ENCODE measurements around the gene TSEN2.

Gene TSEN2

DNA sequence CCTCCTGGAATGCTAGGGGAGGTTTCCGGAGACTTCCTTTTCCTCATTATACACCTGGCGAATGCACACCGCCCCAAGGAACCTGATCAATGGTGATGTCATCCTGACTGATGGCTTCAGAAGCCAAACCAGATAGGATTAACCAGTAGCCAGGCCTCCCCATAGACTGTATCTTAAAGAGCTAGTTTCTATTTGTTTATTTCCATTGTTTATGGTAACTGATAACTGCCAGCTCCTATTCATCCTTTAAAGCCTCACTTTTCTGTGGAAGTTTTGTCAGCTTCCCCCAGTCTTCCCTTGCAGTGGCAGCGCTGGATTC, 61.2 kb downstream of the TSEN2 start, which contains the start of gene MKRN2OS:
MKRN2OS (minus strand) TSS at position 27 of the 319 bp plus-strand sequence. CDS start 35 bp downstream, outside the sequence.
- H3K4me3 ChIP-seq (ENCODE audit: low read depth, low read length) = no peak within 1 kb of the TSS
- TF ChIP-seq, protein P1, sequence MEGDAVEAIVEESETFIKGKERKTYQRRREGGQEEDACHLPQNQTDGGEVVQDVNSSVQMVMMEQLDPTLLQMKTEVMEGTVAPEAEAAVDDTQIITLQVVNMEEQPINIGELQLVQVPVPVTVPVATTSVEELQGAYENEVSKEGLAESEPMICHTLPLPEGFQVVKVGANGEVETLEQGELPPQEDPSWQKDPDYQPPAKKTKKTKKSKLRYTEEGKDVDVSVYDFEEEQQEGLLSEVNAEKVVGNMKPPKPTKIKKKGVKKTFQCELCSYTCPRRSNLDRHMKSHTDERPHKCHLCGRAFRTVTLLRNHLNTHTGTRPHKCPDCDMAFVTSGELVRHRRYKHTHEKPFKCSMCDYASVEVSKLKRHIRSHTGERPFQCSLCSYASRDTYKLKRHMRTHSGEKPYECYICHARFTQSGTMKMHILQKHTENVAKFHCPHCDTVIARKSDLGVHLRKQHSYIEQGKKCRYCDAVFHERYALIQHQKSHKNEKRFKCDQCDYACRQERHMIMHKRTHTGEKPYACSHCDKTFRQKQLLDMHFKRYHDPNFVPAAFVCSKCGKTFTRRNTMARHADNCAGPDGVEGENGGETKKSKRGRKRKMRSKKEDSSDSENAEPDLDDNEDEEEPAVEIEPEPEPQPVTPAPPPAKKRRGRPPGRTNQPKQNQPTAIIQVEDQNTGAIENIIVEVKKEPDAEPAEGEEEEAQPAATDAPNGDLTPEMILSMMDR (IDR thresholded peaks at IDR 0.05; ENCODE audit: low read depth, low read length) = no peak

DNA sequence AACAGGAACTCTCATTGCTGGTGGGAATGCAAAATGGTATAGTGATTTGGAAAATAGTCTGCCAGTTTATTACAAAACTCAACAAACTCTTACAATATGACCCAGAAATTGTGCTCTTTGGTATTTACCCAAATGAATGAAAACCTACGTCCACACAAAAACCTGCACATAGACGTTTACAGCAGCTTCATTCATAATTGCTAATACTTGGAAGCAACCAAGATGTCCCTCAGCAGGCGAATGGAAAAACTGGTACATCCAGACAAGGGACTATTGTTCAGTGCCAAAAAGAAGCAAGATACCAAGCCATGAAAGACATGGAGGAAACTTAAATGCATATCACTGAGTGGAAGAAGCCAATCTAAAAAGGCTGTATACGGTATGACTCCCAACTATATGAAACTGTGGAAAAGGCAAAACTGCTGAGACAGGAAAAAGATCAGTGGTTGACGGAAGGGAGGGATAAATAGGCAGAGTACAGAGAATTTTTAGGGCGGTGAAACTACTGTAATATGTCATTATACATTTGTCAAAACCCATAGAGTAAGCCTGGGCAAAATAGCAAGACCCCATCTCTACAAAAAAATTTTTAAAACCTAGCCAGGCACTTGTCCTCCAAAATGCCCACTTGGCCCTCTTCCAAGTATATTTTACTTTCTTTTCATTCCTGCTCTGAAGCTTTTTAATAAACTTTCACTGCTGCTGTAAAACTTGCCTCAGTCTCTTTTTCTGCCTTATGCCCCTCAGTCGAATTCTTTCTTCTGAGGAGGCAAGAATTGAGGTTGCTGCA, 65.9 kb downstream of the TSEN2 start:
- H3K4me3 ChIP-seq (ENCODE audit: low read depth, low read length) = no peak overlapping the region
- TF ChIP-seq, protein P1 (IDR thresholded peaks at IDR 0.05; ENCODE audit: low read depth, low read length) = no peak

DNA sequence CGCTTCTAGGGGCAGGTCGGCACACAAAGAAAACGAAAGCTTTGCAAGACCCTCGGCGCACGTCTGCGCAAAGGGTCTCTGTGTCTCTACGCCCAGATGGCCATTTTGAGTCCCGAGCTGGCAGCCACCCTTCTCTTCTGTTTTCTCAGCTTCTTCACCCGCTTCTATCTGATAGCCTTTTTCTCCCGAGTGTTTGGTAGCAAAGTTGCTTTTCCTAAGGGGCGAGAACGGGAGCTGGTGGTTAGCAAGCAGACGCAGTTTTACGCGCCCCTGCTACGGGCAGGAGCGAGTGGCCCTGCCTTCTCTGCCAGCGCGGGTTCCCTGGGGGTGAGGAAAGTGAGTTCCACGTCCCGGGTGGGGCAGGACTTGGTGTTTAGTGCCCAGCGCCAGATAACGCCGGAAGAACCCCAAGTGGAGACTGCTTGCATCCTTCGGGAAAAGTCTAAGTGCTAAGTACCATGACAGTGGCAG, 69.7 kb downstream of the TSEN2 start:
- TF ChIP-seq, protein P1 (IDR thresholded peaks at IDR 0.05; ENCODE audit: low read depth, low read length) = no peak
- H3K4me3 ChIP-seq (ENCODE audit: low read depth, low read length) = peak overlapping the region; percentile 51

DNA sequence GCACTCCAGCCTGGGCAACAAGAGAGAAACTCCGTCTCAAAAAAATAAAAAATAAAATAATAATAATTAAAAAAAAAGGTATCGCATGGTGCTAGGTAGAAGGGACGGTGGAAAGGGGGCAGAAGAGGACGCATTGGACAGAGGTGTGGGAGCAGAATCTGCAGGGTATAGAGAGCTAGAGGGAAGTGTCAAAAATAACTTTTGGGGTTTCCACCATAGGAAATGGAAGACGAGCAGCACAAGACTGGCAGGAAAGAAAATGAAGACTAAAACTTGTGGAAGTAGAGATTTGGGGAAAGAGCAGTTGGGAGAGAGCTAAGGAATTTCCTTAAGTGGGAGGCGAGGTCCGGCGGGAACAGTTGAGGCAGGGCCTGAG, 72.0 kb downstream of the TSEN2 start:
- peak overlapping the region; percentile 85 for H3K4me3 ChIP-seq (ENCODE audit: low read depth, low read length)
- TF ChIP-seq, protein P1 (IDR thresholded peaks at IDR 0.05; ENCODE audit: low read depth, low read length) = no peak

DNA sequence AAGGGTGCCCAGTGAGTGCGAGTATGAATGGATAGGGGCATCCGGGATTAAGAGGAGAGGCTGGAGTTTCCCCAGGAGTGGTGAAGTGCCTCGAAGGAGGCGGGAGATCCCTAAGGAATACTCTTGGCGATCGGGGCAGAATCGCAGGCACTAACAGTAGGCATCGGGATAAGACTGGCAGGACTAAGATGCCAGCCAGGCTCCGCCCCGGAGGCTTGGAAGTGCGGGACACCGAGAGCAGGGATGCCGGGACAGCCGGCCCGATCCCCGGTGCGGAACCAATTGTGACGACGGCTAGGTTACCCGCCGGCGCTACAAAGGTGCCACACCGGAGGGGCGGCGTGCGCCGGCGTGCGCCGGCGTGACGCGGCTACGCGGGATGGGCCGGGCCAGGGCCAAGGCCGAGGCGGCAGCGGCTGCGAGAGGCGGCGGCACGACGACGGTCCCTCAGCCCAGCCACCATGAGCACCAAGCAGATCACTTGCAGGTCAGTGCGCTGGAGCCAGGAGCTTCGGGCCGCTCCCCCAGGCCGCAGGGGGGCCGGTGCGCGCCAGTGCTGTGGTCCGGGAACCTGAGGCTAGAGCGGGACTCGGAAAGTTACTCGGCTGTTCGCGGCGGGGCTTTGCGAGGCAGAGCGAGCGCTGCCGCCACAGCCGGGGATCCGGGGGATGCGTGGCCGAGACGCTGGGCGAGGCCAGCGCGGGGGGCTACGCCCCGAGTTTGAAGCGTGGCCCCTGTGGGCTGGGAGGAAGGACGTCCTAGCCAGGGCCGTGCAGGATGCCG, 72.6 kb downstream of the TSEN2 start, which contains the start of gene MKRN2:
MKRN2 (plus strand) TSS at position 398 of the 783 bp plus-strand sequence; CDS start at position 462, 64 bp downstream.
- peak within 1 kb of the TSS; percentile 85 for H3K4me3 ChIP-seq (ENCODE audit: low read depth, low read length)
- TF ChIP-seq, protein P1 (IDR thresholded peaks at IDR 0.05; ENCODE audit: low read depth, low read length) = no peak

DNA sequence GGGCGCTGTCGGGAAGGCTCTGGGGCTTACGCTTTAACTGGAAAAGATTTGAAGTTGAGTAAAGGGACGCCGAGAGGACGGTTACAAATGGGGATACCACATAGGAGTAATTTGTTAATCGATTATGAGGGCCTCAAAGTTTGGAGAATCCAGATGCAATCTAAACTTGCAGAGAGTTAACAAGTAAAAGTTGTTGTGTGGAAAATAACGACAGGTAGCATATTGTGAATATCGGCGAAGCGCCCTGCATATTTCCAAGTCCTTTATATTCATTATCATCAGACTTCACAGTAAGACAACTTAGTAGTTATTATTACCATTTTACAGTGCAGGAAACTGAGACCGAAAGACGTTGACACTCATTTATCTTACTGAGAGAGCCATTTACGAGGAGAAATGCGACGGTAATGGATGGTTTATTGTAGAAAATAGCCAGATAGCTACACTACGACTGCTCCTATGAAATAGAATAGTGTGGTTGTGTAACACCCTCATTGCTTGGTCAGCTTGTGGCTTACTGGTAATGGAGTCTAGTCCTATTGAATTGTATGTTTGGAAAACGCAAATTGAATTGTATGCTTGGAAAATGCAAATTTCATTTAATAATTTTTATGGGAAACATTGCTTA, 73.3 kb downstream of the TSEN2 start:
- H3K4me3 ChIP-seq (ENCODE audit: low read depth, low read length) = peak overlapping the region; percentile 85
- TF ChIP-seq, protein P1 (IDR thresholded peaks at IDR 0.05; ENCODE audit: low read depth, low read length) = no peak
